Activated CD4-positive, alpha-beta T cell treated with anti-CD3 and anti-CD28 coated beads, Interleukin-2, amount 50 U/mL, for 24 hours (primary cell): ENCODE data around the gene SYTL1.
"Not testable (repeated sequence)": the region's sequence is repeated elsewhere in the genome, so short reads cannot be mapped to it uniquely, and the experiment has no call there.

ENCODE experiments used
- DNase-seq, 2 donors: peaks; one replicate each; pipeline ENCODE4 v3.0.0-alpha.2; 2020; ENCODE audit warnings: low read depth in 1 of 2, low spot score in 1 of 2

SYTL1 gene

DNA sequence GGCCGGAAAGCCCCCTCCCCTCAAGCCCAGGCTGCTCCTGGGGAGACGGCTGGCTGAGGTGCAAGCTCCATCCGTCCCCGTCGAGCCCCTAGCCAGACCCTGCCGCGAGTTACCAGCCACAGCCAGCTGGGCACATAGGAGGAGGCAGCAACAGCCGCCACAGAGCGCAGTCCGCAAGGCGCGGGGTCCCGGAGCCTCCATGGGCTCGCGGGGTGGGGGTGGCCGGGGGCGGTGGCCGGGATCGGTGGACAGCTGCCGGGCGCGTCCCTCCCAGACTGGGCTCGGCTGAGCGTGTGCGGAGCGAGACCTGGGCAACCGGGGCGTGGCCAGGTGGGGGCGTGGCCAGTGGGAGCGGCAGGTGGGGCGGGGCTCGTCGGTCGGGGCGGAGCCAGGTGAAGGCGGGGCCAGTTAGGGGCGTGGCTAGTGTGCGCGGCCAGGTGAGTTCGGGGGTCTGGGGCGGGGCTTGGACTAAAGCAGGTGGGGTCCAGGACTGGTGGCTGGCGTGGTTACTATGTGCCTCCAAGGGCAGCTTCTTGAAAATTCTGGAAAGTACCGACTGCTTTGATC, 41.3 kb downstream of the SYTL1 start, which contains the start of gene CD164L2:
Gene CD164L2, minus strand, starts transcription at position 295 of the 567 bp plus-strand sequence. Its CDS starts 94 bp downstream, at position 201.
- no peak for DNase-seq

DNA sequence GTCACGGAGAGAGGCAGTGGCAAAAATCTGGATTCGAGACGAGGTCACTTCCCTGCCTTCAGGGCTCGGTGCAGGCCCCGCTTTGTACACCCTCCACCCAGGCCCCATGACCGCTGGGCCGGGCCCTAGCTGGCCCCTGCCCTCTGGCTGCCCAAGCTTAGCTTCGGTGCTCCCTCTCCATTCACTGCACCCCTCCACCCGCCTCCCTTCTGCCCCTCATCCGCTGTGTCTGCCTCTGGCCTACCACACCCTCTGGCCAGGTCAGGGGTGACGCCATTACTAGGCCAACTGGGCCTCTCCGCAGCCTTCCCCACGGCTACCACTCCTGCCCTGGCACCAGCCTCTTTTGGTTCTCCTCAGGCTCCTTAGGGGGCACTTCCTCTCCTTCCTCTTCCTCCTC, 41.8 kb downstream of the SYTL1 start:
- no peak for DNase-seq

DNA sequence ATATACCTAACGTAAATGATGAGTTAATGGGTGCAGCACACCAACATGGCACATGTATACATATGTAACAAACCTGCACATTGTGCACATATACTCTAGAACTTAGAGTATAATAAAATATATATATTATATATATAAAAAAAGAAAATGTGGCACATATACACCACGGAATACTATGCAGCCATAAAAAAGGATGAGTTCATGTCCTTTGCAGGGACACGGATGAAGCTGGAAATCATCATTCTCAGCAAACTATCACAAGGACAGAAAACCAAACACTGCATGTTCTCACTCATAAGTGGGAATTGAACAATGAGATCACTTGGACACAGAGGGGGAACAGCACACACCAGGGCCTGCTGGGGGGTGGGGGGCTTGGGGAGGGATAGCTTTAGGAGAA, 43.0 kb downstream of the SYTL1 start:
- not testable (repeated sequence) for DNase-seq

DNA sequence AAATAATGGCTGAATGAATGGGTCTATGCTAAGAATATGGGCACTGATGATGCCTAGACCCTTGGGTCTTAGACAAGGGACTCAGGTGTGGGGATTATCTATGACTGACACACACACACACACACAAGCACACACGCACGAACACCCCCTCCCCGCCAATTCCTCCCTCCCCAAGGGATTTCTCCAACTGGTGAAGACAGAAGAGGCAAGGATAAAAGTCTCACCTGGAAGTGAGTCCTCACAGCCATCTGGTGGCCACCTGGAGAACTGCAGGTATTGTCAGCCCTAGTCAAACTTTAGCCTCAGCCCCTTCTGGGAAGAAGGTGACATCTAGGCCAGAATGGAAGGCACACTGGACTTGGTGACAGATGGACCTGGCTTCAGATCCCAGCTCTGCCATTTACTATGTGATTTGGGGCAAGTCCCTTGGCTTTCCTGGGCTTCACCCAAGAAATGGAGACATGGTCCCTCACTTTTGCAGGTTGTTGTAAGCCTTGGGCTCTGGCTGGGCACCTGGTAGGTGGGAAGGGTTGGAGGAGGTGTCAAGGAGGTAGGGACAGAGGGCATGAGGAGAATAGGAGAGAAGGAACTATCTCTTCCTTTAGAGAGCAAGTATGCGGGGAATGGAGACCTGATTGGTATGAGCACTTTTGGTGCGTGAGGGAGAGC, 46.6 kb downstream of the SYTL1 start:
- DNase-seq, result peak; percentile 60 to 70

DNA sequence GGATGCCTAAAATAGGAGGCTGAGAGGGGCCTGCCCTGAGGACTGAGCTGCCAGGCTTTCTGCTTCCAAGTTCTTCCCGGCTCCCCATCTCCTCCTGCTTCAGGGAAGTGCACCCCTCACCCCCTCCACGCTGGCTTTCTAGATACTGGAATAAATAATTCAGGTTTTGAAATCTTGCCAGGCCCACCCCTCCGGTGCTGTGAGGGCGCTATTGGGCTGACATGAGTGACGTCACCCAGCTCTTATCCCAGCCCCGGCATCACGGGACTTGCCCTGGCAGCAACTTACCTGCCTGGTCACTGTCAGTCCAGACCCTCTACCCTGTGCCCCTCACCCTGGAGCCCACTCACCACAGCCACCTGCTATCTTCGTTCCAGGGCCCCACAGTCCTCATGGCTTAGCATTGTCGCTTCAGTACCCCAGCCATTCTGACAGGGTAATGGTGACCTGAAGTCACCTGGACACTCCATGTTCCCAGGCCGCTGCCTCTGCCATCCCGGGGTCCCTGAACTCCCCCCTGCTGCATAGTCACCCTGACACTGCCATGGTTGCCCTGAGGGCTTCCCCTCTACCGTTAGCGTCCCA, 49.8 kb downstream of the SYTL1 start:
- DNase-seq, result no peak

DNA sequence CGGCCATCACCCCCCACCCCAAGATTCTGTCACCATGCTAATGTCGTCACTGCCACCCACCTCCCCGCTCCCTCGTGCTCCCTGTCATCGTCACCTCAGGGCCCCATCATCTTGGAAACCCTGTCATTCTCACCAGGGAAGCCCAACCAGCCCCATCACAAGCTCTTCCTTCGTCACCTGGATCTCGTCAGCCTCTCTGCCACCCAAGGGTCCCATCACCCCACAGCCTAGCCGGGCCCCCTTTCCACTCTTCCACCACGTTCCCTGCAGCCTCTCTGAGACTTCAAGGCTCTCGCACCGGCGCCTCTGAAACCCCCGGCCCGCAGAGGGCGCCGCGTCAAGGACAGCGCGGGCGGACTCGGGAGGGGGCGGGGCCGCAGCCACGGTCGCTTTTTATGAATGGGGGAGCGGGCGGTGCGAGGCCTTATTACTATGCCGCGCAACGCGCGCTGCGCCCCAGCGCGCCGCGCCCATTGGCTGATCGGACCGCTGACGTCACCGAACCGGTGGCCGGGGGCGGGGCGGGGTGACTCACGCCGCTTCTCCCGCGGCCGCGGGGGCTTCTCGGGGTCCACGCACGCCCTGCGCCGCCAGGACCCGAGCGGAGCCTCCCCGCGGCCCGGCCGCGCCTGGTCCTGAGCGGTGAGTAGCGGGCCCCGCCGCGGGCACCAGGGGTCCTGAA, 50.4 kb downstream of the SYTL1 start, which contains the start of gene GPR3:
Gene GPR3, plus strand, starts transcription at position 527 of the 682 bp plus-strand sequence. CDS start 1,177 bp downstream, outside the sequence.
- DNase-seq, result peak; percentile 84 to 92

DNA sequence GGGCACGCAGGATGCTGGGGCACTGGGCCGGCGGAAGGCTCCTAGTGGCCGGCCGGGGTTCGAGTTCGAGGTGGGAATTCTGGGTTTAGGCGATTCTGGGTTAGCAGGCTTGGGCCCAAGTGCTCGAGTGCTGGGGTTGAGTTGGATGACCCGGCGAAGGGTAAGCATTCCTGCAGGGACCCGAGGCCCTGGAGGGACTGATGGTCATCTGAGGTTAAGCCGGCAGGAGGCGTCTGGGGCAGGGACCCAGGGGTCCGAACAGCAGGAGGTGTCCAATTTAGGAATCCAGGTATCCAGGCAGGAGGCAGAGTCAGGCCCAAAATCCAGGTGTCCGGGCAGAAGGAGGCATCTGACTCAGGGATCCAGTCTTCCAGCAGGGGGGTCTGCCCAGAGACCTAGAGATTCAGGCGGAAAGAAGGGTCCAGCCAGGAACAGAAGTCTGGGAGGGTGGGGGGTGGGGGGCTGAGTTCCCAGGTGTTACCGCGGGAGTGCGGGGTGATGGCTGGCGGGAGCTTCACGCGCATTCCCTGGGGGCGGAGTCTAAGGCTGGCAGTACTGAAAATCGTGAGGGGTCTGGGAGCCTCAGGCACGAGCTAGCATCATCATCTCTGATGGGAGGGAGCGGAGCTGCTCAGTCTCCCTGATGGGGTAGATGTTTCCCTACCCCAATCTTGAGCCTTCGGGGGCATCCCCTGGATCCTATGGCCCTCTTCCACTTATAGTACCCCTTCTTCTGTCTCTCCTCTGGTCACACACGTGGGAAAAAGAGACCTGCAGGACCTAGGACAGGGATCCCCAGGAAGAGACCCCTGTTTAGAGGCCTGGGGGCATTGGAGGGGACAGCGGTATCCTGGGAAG, 51.2 kb downstream of the SYTL1 start:
- DNase-seq, result no peak

DNA sequence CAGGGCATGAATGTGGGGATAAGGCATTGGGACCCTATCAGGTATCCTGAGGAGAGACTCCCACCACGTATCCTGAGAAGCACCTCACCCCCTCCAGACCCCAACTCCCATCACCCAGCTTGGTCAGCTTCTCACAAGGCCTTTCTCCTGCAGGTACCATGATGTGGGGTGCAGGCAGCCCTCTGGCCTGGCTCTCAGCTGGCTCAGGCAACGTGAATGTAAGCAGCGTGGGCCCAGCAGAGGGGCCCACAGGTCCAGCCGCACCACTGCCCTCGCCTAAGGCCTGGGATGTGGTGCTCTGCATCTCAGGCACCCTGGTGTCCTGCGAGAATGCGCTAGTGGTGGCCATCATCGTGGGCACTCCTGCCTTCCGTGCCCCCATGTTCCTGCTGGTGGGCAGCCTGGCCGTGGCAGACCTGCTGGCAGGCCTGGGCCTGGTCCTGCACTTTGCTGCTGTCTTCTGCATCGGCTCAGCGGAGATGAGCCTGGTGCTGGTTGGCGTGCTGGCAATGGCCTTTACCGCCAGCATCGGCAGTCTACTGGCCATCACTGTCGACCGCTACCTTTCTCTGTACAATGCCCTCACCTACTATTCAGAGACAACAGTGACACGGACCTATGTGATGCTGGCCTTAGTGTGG, 51.9 kb downstream of the SYTL1 start:
- no peak for DNase-seq

DNA sequence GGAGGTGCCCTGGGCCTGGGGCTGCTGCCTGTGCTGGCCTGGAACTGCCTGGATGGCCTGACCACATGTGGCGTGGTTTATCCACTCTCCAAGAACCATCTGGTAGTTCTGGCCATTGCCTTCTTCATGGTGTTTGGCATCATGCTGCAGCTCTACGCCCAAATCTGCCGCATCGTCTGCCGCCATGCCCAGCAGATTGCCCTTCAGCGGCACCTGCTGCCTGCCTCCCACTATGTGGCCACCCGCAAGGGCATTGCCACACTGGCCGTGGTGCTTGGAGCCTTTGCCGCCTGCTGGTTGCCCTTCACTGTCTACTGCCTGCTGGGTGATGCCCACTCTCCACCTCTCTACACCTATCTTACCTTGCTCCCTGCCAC, 52.4 kb downstream of the SYTL1 start:
- DNase-seq, result no peak

DNA sequence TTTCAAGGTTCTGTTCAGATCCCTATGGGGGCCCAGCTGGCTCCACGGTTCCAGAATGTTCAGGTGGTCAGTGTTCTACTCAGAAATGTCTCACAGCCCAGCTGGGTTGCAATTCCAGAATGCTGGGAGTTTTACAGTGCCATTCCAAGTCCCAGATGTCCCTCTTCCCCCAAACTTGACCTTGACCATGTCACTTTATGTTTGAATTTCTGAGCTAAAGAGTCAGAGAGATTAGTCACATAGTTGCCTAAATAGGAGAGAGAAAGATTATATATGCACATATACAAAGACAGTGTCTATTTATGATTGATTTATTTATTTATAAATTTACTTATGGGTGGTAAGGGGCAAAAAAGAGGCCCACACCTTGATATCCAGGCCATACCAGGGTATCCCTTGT, 53.1 kb downstream of the SYTL1 start:
- DNase-seq, result no peak

DNA sequence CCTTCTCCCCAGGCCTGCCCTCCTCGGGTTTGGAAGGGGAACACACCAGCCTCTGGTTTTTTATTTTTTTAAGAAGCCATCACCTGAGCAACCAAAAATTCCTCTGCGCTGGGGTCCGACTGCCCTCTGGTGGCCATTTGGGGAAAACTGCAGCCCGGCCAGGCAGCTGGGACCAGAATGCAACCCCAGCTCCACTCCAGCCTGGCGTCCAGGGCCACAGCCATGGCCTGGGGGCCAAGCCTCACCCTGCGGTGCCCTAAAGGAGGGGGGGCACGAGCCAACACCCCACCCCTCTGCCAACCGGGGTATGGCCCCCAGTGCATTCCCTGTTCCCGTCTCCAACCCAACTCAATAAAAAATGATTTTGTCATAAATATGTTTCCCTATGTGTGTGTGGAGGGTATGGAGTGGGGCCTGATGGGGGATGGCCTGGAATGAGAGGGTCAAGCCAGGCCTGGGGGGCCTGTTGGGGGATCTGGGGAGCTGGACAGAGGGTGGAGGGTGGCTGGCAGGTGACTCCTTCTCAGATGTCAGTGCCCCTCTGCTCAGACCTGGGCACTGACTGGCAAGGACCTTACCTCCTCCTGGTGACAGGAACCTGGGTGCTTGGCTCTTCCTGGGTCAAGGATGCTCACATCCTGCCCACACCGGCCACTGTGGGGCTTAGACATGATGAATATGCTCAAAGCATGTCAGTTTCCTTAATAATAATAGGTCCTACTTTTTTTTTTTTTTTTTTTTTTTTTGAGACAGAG, 53.8 kb downstream of the SYTL1 start:
- peak; percentile 65 to 72 for DNase-seq

DNA sequence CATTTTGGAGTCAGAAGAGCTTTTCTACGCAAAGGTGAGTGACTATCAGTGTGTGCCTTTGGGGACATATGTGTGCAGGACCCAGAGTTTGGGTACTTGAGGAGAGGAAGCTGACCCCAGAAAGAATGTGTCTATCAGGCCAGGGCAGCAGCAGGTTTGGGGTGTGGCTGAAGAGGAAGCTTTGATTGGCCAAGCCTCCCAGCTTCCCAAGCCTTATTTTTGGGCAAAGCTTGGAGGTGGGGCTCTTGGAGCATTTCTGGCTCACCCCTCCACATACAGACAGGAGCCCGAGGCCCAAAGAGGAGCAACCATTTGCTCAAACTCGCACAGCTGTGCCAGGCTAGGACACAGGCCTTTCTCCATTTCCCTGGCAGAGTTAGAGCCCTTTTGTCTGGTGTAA, 55.3 kb downstream of the SYTL1 start:
- no peak for DNase-seq

DNA sequence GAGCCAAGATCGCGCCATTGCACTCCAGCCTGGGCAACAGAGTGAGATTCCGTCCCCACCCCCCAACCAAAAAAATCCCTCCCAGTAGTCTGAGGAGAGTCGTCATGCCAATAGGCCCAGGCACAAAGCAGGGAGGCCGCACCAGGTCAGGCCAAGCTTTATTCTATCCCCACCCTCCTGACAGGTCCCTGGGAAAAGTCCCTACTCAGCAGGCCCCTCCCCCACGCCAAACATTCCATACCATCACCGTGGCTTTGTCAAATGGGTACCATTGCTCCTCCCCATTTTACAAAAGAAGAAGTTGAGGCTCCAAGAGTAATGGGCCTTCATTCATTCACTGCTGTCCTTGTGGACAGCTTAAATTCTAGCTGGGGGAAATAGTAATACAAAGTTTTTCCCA, 55.9 kb downstream of the SYTL1 start:
- DNase-seq, result no peak

DNA sequence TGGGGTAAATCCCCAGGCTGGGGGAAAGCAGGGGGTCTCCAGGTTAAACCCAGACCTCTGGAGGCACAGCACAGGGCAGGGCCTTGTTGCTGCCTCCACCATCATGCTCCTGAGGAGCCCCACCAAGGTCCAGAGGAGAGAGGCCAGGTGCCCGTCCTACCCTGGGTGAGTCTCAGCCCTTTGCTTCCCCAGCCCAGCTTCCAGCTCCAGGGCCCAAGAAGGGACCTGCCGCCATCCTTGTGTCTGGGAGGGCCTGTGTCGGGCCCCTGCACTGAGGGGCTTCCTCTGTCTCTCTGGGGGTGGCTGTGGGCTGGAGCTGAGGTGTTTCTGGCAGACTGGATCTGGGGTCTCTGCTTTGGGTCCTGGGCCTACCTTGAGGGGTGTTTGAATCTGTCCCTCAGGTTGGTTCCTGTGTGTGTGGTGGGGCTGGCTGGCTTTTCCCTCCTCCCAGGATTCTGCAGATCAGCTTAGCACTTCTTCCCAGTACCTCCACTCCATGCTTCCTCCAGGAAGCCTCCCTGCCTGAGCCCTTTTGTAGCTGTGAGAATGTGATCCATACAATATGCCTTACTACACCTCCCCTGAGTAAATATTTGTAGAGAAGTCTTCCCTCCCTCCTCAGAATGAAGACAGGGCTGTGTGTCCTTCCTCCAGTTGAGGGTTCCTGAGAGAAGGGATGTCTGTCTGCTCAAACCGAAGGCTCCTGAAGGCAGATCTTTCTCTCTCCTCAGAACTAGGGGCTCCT, 56.8 kb downstream of the SYTL1 start:
- DNase-seq, result no peak

DNA sequence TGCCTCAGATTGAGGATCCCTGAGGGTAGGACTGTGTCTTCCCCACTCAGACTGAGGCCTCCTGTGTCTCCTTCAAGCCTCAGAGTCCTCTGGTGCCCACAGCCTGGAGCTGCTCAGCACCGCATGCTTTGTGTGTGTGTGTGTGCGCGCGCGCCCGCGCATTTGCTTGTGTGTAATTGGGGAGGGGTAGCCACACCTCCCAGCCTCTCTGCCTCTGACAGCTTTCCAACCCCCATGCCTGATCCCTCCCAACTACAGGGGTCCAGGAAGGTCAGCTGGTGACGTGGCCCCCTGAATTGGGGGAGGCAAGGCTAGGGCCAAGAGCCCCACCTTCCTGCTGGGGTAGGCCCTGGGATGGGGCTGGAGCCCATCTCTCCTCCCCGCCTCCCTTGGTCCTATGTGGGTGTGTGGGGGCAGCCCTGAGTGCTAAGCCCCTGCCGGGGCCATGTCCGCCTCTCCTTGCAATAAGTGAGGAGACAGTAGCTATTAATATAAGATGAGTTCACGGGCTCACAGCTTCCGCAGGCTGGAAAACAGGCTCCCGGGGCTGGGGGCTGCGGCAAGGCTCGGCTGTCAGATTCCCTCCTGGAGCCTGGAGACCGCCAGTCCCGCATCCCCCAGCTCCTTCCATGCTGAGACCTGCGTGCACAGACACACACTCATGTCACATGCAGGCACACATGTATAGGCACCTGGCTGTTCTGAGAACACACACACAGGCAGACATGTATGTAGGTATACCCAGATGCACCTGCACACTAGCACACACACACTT, 57.6 kb downstream of the SYTL1 start:
- DNase-seq, result no peak

DNA sequence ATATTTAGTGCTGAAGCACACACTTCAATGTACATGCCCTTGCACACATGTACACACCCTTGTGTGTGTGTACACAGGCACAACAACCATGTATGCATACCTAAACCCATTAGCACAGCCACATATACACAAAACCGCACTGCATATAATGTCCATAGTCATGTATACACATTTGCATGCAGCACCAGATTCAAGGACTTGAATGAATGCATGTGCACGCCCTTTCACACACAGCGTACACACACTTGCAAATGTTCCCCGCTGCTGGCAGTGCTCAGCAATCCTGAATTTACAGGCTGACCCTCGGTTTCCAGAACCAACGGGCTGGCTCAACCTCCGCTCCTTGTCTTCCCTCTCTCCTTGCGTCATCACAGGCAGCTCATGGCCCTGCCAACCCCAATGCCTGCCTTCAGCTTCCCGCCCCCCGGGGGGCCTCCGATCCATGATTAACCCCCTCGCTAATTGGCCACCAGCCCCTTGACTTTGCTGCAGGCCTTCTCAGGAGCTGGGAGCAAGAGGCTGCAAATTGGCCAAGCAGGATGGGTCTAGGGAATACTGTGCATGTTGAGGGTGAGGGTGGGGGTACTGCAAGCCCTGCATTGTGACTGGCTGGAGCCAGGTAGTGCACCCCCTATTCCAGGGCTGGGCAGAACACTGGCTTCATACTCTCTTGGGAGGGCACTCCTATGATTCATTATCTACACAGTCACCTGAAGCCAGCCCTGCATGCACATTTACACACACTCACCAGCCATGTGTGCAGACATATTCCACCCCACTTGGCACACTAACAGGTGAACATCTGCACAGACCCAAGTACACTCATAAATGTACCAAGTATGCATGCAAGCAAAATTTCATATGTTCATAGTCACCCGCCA, 58.5 kb downstream of the SYTL1 start:
- DNase-seq, result no peak

DNA sequence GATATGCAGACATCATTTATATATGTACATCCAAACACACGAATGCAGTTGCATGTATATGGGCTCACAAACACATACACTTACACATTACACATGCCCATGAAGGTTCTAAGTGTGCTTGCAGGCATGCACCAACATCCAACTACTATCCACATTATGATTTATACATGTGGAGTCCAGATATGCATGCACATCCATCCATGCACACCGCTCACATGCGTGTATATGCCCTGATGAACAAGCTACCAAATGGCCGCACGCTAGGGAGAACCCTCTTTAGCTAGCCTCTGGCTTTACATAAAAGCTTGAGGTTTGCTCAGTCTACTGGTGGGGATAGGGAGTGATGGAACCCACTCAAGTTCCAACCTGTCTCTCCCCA, 59.1 kb downstream of the SYTL1 start:
- no peak for DNase-seq
